OCI-LY3 (cell line): Measurements from ENCODE around the gene CCT6A.
"Not testable (repeated sequence)": the region's sequence is repeated elsewhere in the genome, so short reads cannot be mapped to it uniquely, and the experiment has no call there.

Experiments
- CTCF ChIP-seq: fragments of 200-600, 300-600 bp; sonication (generic); IDR thresholded peaks from 2 replicates; pipeline ENCODE4 v1.5.1; 2014; ENCODE audit warnings: antibody characterized with exemption, low read length, low read depth
- EZH2phosphoT487 ChIP-seq: fragments of 200-600 bp; shearing (Covaris generic); IDR thresholded peaks from 2 replicates; pipeline ENCODE4 v1.6.1; 2018; ENCODE audit warnings: antibody characterized with exemption, mixed run types, low read depth

GRCh38 chr7:56112244-56112643 lies 60.7 kb downstream of the CCT6A start:
- TF ChIP-seq CTCF, EZH2phosphoT487: not testable (repeated sequence)
